GM19467 (cell line): ENCODE results near the gene FGF23.

ENCODE experiments used
- ATAC-seq: cut with Tn5 transposase; IDR thresholded peaks from one replicate; pipeline ENCODE4 v1.9.1; 2021; ENCODE audit warnings: mild to moderate bottlenecking, moderate library complexity; ENCODE audit not compliant: unreplicated experiment

Gene FGF23

GRCh38 chr12:4386801-4387200, 7.3 kb upstream of the FGF23 start:
- ATAC-seq, result no peak

- no peak for ATAC-seq
Observed at GRCh38 chr12:4383304-4383865, 3.9 kb upstream of the FGF23 start.

- ATAC-seq, result no peak
Observed at GRCh38 chr12:4380332-4380731, 820 bp upstream of the FGF23 start.

- no peak for ATAC-seq
Observed at GRCh38 chr12:4378772-4379171, 740 bp downstream of the FGF23 start.

- no peak for ATAC-seq
Observed at GRCh38 chr12:4375449-4375848, 4.1 kb downstream of the FGF23 start.

- no peak for ATAC-seq
Observed at GRCh38 chr12:4372653-4373052, 6.9 kb downstream of the FGF23 start.

- ATAC-seq, result no peak
Observed at GRCh38 chr12:4370265-4370664, 9.2 kb downstream of the FGF23 start.

GRCh38 chr12:4369548-4369947, 10.0 kb downstream of the FGF23 start:
- ATAC-seq, result no peak

- no peak for ATAC-seq
Observed at GRCh38 chr12:4366090-4366489, 13.4 kb downstream of the FGF23 start.

- ATAC-seq, result no peak
Observed at GRCh38 chr12:4356041-4356327, 23.5 kb downstream of the FGF23 start.

GRCh38 chr12:4355156-4356040, 24.1 kb downstream of the FGF23 start:
- ATAC-seq, result no peak

GRCh38 chr12:4353785-4354208, 25.7 kb downstream of the FGF23 start:
- ATAC-seq, result no peak

GRCh38 chr12:4346931-4347330, 32.6 kb downstream of the FGF23 start:
- no peak for ATAC-seq

- ATAC-seq, result no peak
Observed at GRCh38 chr12:4331842-4332241, 47.7 kb downstream of the FGF23 start.

- no peak for ATAC-seq
Observed at GRCh38 chr12:4331221-4331620, 48.3 kb downstream of the FGF23 start.

GRCh38 chr12:4330203-4330602, 49.3 kb downstream of the FGF23 start:
- ATAC-seq, result no peak

GRCh38 chr12:4327293-4327692, 52.2 kb downstream of the FGF23 start:
- ATAC-seq, result no peak

GRCh38 chr12:4325966-4326365, 53.5 kb downstream of the FGF23 start:
- no peak for ATAC-seq

GRCh38 chr12:4324366-4324765, 55.1 kb downstream of the FGF23 start:
- ATAC-seq, result no peak

GRCh38 chr12:4323396-4323795, 56.1 kb downstream of the FGF23 start:
- ATAC-seq, result no peak

GRCh38 chr12:4322726-4323125, 56.8 kb downstream of the FGF23 start:
- no peak for ATAC-seq

GRCh38 chr12:4320853-4321701, 58.4 kb downstream of the FGF23 start, which contains the start of gene TIGAR:
Gene TIGAR, plus strand, starts transcription at chr12:4321213. Its CDS starts 59 bp downstream, at chr12:4321272.
- peak; percentile 98 for ATAC-seq
